ENCODE data around the gene KRT32. TPM values are rescaled to one million over a fixed set of nuclear protein-coding genes. Genes with fewer than 3 reads are reported as not detected.

The KRT32 gene
- total RNA-seq, 1 experiment from 2014 or later: not detected

DNA sequence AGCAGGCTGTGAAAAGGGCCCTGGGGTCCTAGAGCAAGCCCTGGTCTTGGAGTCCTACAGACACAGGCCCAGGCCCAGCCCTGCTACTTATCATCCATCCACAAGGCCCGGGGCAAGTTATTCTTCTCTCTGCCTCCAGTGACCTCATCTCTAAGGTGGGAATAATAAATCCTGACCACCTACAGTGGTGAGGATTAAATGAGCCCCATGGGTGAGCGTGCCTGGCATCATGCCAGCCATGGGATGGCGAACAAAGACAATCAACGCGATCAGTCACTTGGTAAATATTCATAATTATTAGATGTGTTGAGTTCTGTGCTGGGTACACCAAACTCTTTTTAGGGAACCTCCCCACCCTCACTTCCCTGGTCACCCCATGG, 46.0 kb upstream of the KRT32 start:
- BruUV-seq (replicated peaks): no TSS peak
- no peaks in the 10 kb centered on the region for H3K36me3 ChIP-seq (ENCODE audit: control insufficient read depth, insufficient read depth, low read length)
- H3K27me3 ChIP-seq (replicated peaks; ENCODE audit: control insufficient read depth, insufficient read depth, low read length): no peaks in the 10 kb centered on the region
- H3K4me1 ChIP-seq: peaks cover 24% of the 10 kb centered on the region
- Mint-ChIP-seq H3K36me3 (ENCODE audit: insufficient read depth, unreplicated experiment) (no peaks in the 10 kb centered on the region), H3K9me3 (ENCODE audit: unreplicated experiment) (no peaks in the 10 kb centered on the region), H3K27me3 (ENCODE audit: insufficient read depth, unreplicated experiment) (no peaks in the 10 kb centered on the region), H3K27ac (ENCODE audit: unreplicated experiment) (no peak overlapping the region), H3K4me3 (ENCODE audit: unreplicated experiment) (no peak overlapping the region), H3K4me1 (ENCODE audit: low read depth, unreplicated experiment) (peaks cover 18% of the 10 kb centered on the region)
- TF ChIP-seq, protein P1, sequence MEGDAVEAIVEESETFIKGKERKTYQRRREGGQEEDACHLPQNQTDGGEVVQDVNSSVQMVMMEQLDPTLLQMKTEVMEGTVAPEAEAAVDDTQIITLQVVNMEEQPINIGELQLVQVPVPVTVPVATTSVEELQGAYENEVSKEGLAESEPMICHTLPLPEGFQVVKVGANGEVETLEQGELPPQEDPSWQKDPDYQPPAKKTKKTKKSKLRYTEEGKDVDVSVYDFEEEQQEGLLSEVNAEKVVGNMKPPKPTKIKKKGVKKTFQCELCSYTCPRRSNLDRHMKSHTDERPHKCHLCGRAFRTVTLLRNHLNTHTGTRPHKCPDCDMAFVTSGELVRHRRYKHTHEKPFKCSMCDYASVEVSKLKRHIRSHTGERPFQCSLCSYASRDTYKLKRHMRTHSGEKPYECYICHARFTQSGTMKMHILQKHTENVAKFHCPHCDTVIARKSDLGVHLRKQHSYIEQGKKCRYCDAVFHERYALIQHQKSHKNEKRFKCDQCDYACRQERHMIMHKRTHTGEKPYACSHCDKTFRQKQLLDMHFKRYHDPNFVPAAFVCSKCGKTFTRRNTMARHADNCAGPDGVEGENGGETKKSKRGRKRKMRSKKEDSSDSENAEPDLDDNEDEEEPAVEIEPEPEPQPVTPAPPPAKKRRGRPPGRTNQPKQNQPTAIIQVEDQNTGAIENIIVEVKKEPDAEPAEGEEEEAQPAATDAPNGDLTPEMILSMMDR (IDR thresholded peaks at IDR 0.05; ENCODE audit: insufficient read depth in 1 of 2, low read depth in 1 of 2, low read length in 1 of 2, severe bottlenecking in 1 of 2, unreplicated experiment in 1 of 2): no peak
- CTCF ChIA-PET: interaction anchor here (1.4 to 1.6 kb wide), 2 partner anchors 36 to 150 kb away, joined by 3 to 4 read pairs; no protein-coding TSS in a partner anchor
- no peaks in the 10 kb centered on the region for H3K9me3 ChIP-seq
- DNase-seq: no peak
- intact Hi-C loops (cut with micrococcal nuclease; ENCODE audit: unreplicated experiment): no loop called here
- no peak overlapping the region for H3K4me3 ChIP-seq (ENCODE audit: low read depth, low read length)
- POLR2A ChIA-PET: interaction anchor here (0.6 to 0.8 kb wide), 2 partner anchors 9 to 79 kb away, joined by 3 read pairs; no protein-coding TSS in a partner anchor

DNA sequence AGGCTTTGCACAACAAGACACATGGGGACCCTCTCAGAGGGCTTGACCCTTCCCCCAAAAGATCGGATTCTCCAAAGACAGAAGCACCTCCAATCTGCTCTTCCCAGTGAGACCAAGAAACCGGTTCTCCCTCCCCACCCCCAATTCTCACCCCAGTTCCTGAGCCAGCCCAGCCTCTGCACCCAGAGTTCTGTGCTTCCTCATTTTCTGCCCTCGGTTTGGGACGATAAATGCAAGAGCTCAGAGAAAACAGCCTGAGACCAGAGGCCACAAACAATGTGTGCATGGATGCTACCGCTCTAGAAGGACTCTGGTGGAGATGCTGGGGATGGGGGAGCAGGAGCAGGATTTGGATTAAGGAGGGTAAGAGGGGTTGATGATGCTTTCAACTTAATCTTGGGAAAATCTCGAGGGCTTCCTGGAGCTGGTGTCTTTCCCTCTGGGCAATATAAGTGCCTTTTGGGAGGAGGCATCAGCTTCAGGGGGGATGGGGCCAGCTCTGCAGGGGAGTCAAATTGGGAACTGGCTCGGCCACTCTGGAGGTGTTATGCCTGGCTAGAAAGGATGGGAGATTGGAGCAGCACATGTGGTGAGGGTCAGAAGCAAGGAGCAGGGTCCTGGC, 45.5 kb upstream of the KRT32 start:
- Mint-ChIP-seq H3K27me3 (ENCODE audit: insufficient read depth, unreplicated experiment) (no peaks in the 10 kb centered on the region), H3K36me3 (ENCODE audit: insufficient read depth, unreplicated experiment) (peaks cover 1% of the 10 kb centered on the region), H3K4me3 (ENCODE audit: unreplicated experiment) (no peak overlapping the region), H3K27ac (ENCODE audit: unreplicated experiment) (no peak overlapping the region), H3K9me3 (ENCODE audit: unreplicated experiment) (no peaks in the 10 kb centered on the region), H3K4me1 (ENCODE audit: low read depth, unreplicated experiment) (peaks cover 18% of the 10 kb centered on the region)
- Histone ChIP-seq H3K27me3 (replicated peaks; ENCODE audit: control insufficient read depth, insufficient read depth, low read length) (no peaks in the 10 kb centered on the region), H3K4me3 (ENCODE audit: low read depth, low read length) (no peak overlapping the region), H3K9me3 (no peaks in the 10 kb centered on the region), H3K36me3 (ENCODE audit: control insufficient read depth, insufficient read depth, low read length) (no peaks in the 10 kb centered on the region), H3K4me1 (peaks cover 28% of the 10 kb centered on the region)
- POLR2A ChIA-PET: interaction anchor here (0.8 kb wide), 1 partner anchor 10 kb away, joined by 3 read pairs; no protein-coding TSS in a partner anchor
- DNase-seq: no peak
- TF ChIP-seq, protein P1 (IDR thresholded peaks at IDR 0.05; ENCODE audit: insufficient read depth in 1 of 2, low read depth in 1 of 2, low read length in 1 of 2, severe bottlenecking in 1 of 2, unreplicated experiment in 1 of 2): no peak
- intact Hi-C loops (cut with micrococcal nuclease; ENCODE audit: unreplicated experiment): no loop called here
- CTCF ChIA-PET: no interaction called here
- BruUV-seq (replicated peaks): no TSS peak

DNA sequence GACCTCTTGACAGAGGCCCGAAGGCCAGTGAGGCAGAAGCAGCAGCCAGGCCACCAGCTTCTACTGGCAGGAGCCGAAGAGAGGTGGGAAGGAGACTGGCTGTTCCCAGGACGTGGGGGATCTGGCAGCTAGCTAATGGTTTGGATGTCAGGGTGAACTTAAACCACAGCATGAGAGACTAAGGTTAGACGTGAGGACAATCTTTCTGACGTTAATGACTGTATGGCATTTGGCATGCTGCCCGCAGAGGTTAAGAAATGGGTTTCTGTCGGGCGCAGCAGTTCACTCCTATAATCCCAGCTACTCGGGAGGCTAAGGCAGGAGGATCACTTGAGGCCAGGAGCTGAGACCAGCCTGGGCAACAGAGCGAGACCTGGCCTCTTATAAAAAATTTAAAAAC, 44.5 kb upstream of the KRT32 start:
- no TSS peak for BruUV-seq (replicated peaks)

More for the DNA sequence above, 44.5 kb upstream of the KRT32 start:
- peaks cover 38% of the 10 kb centered on the region for H3K4me1 ChIP-seq
- Mint-ChIP-seq H3K4me3 (ENCODE audit: unreplicated experiment) (no peak overlapping the region), H3K9me3 (ENCODE audit: unreplicated experiment) (no peaks in the 10 kb centered on the region), H3K27me3 (ENCODE audit: insufficient read depth, unreplicated experiment) (no peaks in the 10 kb centered on the region), H3K4me1 (ENCODE audit: low read depth, unreplicated experiment) (peaks cover 19% of the 10 kb centered on the region), H3K27ac (ENCODE audit: unreplicated experiment) (no peak overlapping the region), H3K36me3 (ENCODE audit: insufficient read depth, unreplicated experiment) (peaks cover 6% of the 10 kb centered on the region)
- no peaks in the 10 kb centered on the region for H3K36me3 ChIP-seq (ENCODE audit: control insufficient read depth, insufficient read depth, low read length)
- H3K27me3 ChIP-seq (replicated peaks; ENCODE audit: control insufficient read depth, insufficient read depth, low read length): no peaks in the 10 kb centered on the region
- intact Hi-C loops (cut with micrococcal nuclease; ENCODE audit: unreplicated experiment): no loop called here
- no peak for DNase-seq
- no peak overlapping the region for H3K4me3 ChIP-seq (ENCODE audit: low read depth, low read length)
- no peaks in the 10 kb centered on the region for H3K9me3 ChIP-seq
- TF ChIP-seq, protein P1 (IDR thresholded peaks at IDR 0.05; ENCODE audit: insufficient read depth in 1 of 2, low read depth in 1 of 2, low read length in 1 of 2, severe bottlenecking in 1 of 2, unreplicated experiment in 1 of 2): no peak
- POLR2A ChIA-PET: no interaction called here
- CTCF ChIA-PET: no interaction called here

Data from Caco-2 (cell line).